ENCODE measurements around the gene MIB2. TPM values are rescaled to one million over a fixed set of nuclear protein-coding genes. Genes with fewer than 3 reads are reported as not detected.

MIB2 gene
- total RNA-seq, 1 donor from 2014 or later = 66.8 TPM

DNA sequence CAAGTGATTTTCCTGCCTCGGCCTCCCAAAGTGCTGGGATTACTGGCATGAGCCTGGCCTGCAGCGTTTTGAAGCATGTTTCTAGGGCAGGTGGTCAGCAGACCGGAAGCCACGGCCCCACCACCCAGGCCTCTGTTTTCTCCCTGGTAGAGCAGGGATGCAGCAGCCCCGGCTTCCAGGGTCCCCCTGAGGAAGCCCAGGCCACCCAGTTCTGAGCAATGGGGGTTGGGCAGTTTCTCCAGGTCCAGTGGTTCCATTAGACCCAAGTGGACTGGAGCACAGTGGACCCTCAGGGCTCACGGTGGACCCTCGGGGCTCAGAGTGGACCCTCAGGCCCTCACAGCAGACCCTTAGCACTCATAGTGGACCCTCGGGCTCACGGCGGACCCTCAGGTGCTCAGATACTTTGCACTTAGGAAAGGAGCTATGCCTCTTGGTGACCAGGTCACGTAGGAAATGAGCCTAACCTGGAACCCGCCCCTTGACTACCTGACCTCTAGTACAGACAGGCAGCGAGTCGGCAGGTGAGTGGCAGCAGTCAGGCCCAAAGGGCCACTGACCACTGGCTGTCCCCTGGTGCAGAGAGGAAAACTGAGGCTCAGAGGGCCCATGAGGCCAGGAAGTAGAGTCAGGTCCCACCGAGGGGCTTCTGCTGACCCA lies 10.8 kb upstream of the MIB2 start:
- Histone ChIP-seq H3K4me1 (peaks cover 4% of the 10 kb centered on the region), H3K27ac (no peak overlapping the region), H3K4me3 (no peak overlapping the region), H3K27me3 (no peaks in the 10 kb centered on the region), H3K9me3 (no peaks in the 10 kb centered on the region), H3K36me3 (no peaks in the 10 kb centered on the region)
- intact Hi-C loops (cut with DNase I) = no loop called here
- TF ChIP-seq POLR2AphosphoS5 (IDR thresholded peaks at IDR 0.05; ENCODE audit: insufficient read depth in 1 of 2, low read depth in 1 of 2) (no peak), POLR2A (IDR thresholded peaks at IDR 0.05) (no peak)
- TF ChIP-seq, protein P1, sequence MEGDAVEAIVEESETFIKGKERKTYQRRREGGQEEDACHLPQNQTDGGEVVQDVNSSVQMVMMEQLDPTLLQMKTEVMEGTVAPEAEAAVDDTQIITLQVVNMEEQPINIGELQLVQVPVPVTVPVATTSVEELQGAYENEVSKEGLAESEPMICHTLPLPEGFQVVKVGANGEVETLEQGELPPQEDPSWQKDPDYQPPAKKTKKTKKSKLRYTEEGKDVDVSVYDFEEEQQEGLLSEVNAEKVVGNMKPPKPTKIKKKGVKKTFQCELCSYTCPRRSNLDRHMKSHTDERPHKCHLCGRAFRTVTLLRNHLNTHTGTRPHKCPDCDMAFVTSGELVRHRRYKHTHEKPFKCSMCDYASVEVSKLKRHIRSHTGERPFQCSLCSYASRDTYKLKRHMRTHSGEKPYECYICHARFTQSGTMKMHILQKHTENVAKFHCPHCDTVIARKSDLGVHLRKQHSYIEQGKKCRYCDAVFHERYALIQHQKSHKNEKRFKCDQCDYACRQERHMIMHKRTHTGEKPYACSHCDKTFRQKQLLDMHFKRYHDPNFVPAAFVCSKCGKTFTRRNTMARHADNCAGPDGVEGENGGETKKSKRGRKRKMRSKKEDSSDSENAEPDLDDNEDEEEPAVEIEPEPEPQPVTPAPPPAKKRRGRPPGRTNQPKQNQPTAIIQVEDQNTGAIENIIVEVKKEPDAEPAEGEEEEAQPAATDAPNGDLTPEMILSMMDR (IDR thresholded peaks at IDR 0.05) = no peak
- no peak for DNase-seq (ENCODE audit: extremely low spot score in 2 of 2)

DNA sequence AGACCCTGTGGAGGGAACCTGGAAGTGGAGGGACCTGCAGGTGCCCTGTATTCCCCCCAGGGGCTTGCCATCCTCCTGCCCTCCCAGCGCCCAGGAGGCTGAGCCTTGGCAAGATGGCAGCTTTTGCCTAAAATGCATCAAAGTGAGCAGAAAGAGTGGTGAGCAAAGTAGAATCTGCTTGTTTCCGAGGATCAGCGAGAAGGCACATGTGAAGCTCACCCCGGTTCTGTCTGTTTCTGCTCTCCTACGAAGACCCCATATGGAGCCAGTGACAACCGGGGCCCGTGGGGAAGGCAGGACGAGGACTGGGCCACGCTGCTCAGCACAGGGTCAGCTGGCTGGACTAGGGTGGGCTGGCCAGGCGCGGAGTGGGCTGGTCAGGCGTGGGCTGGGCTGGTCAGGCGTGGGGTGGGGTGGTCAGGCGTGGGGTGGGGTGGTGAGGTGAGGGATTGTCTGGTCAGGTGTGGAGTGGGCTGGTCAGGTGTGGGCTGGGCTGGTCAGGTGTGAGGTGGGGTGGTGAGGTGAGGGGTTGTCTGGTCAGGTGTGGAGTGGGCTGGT lies 10.2 kb upstream of the MIB2 start:
- intact Hi-C loops (cut with DNase I) = no loop called here
- Histone ChIP-seq H3K4me3 (no peak overlapping the region), H3K36me3 (no peaks in the 10 kb centered on the region), H3K27ac (no peak overlapping the region), H3K27me3 (no peaks in the 10 kb centered on the region), H3K4me1 (peaks cover 4% of the 10 kb centered on the region), H3K9me3 (no peaks in the 10 kb centered on the region)
- no peak for TF ChIP-seq POLR2A (IDR thresholded peaks at IDR 0.05)
- no peak for TF ChIP-seq POLR2AphosphoS5 (IDR thresholded peaks at IDR 0.05; ENCODE audit: insufficient read depth in 1 of 2, low read depth in 1 of 2)
- TF ChIP-seq, protein P1 (IDR thresholded peaks at IDR 0.05) = no peak
- no peak for DNase-seq (ENCODE audit: extremely low spot score in 2 of 2)

DNA sequence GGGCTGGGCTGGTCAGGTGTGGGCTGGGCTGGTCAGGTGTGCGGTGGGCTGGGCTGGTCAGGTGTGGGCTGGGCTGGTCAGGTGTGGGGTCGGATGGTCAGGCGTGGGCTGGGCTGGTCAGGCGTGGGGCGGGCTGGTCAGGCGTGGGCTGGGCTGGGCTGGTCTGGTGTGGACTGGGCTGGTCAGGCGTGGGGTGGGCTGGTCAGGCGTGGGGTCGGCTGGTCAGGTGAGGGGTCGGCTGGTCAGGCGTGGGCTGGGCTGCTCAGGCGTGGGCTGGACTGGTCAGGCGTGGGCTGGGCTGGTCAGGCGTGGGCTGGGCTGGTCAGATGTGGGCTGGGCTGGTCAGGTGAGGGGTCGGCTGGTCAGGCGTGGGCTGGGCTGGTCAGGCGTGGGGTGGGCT lies 9.6 kb upstream of the MIB2 start:
- TF ChIP-seq, protein P1 (IDR thresholded peaks at IDR 0.05) = no peak
- TF ChIP-seq POLR2AphosphoS5 (IDR thresholded peaks at IDR 0.05; ENCODE audit: insufficient read depth in 1 of 2, low read depth in 1 of 2) (no peak), POLR2A (IDR thresholded peaks at IDR 0.05) (no peak)
- H3K36me3 ChIP-seq = no peaks in the 10 kb centered on the region
- intact Hi-C loops (cut with DNase I) = no loop called here
- no peak for DNase-seq (ENCODE audit: extremely low spot score in 2 of 2)
- no peak overlapping the region for H3K4me3 ChIP-seq
- no peak overlapping the region for H3K27ac ChIP-seq
- H3K27me3 ChIP-seq = no peaks in the 10 kb centered on the region
- no peaks in the 10 kb centered on the region for H3K9me3 ChIP-seq
- H3K4me1 ChIP-seq = no peaks in the 10 kb centered on the region

DNA sequence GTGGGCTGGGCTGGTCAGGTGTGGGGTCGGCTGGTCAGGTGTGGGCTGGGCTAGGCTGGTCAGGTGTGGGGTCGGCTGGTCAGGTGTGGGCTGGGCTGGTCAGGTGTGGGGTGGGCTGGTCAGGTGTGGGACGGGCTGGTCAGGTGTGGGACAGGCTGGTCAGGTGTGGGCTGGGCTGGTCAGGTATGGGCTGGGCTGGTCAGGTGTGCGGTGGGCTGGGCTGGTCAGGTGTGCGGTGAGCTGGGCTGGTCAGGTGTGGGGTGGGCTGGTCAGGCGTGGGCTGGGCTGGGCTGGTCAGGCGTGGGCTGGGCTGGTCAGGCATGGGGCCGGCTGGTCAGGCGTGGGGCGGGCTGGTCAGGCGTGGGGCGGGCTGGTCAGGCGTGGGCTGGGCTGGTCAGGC lies 9.1 kb upstream of the MIB2 start:
- H3K27me3 ChIP-seq = no peaks in the 10 kb centered on the region
- intact Hi-C loops (cut with DNase I) = no loop called here
- H3K4me1 ChIP-seq = no peaks in the 10 kb centered on the region
- H3K4me3 ChIP-seq = no peak overlapping the region
- H3K9me3 ChIP-seq = no peaks in the 10 kb centered on the region
- TF ChIP-seq, protein P1 (IDR thresholded peaks at IDR 0.05) = no peak
- TF ChIP-seq POLR2AphosphoS5 (IDR thresholded peaks at IDR 0.05; ENCODE audit: insufficient read depth in 1 of 2, low read depth in 1 of 2) = no peak
- TF ChIP-seq POLR2A (IDR thresholded peaks at IDR 0.05) = no peak
- H3K36me3 ChIP-seq = no peaks in the 10 kb centered on the region
- DNase-seq (ENCODE audit: extremely low spot score in 2 of 2) = no peak
- H3K27ac ChIP-seq = no peak overlapping the region

DNA sequence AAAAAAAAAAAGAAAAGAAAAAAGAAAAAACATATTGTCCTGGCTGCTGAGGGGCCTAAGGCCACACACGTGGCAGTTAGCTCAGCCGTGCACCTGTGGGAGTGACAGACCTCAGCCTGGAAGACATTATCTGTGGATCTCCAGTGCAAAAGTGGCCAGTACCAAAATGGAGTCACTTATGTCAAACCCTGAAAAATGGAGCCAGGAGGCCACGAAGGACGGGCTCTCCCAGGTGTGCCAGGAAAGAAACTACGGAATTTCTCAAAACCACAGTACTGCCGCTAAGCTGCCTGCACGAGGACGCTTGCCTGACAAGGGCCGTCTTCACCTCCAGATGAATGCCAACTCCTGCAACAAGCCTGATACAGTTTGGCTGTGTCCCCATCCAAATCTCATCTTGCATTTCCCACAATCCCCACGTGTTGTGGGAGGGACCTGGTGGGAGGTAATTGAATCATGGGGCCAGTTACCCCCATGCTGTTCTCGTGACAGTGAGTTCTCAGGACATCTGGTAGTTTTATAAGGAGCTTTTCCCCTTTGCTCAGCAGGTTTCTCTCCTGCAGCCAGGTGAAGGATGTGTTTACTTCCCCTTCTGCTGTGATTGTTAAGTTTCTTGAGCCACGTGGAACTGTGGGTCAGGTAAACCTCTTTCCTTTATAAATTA lies 5.3 kb upstream of the MIB2 start:
- Histone ChIP-seq H3K36me3 (no peaks in the 10 kb centered on the region), H3K4me1 (peaks cover 18% of the 10 kb centered on the region), H3K27ac (no peak overlapping the region), H3K4me3 (no peak overlapping the region), H3K9me3 (no peaks in the 10 kb centered on the region), H3K27me3 (no peaks in the 10 kb centered on the region)
- TF ChIP-seq POLR2AphosphoS5 (IDR thresholded peaks at IDR 0.05; ENCODE audit: insufficient read depth in 1 of 2, low read depth in 1 of 2) (no peak), POLR2A (IDR thresholded peaks at IDR 0.05) (no peak)
- TF ChIP-seq, protein P1 (IDR thresholded peaks at IDR 0.05) = no peak
- intact Hi-C loops (cut with DNase I) = no loop called here
- no peak for DNase-seq (ENCODE audit: extremely low spot score in 2 of 2)

All from vagina (tissue), 2 donors.